ENCODE data around the gene VMO1. TPM values are rescaled to one million over a fixed set of nuclear protein-coding genes. Genes with fewer than 3 reads are reported as not detected.

The VMO1 gene
- total and polyA plus RNA-seq, 2 donors (not counting 3 experiments of a cell fraction or from before 2014, with no cell fraction given), result 0.23 TPM; not detected in 1

- ChIA-PET CTCF (interaction anchor here (1.0 kb wide), 1 partner anchor 54 kb away, joined by 3 read pairs; no protein-coding TSS in a partner anchor), POLR2A (no interaction called here)
- no peaks in the 10 kb centered on the region for H4K20me1 ChIP-seq (replicated peaks; ENCODE audit: control insufficient read depth, extremely low read depth, insufficient read depth, low read length)
- no peak for FAIRE-seq
- peaks cover 0 to 3% of the 10 kb centered on the region in 2 experiments for H3K36me3 ChIP-seq (ENCODE audit: control insufficient read depth in 2 of 2, extremely low read depth in 1 of 2, insufficient read depth in 2 of 2, low read length in 2 of 2)
- no peaks in the 10 kb centered on the region for H3K9me3 ChIP-seq (replicated peaks; ENCODE audit: control insufficient read depth, insufficient read depth, low read length)
- H3K79me2 ChIP-seq (ENCODE audit: control insufficient read depth, insufficient read depth, low read length), result no peaks in the 10 kb centered on the region
- H3K4me2 ChIP-seq (ENCODE audit: insufficient read depth, low read length), result no peak overlapping the region
- H2AFZ ChIP-seq (ENCODE audit: low read depth, low read length), result no peak overlapping the region
- H3K27me3 ChIP-seq (ENCODE audit: control insufficient read depth in 2 of 2, insufficient read depth in 2 of 2, low read length in 2 of 2), result no peaks in the 10 kb centered on the region
- H3K27ac ChIP-seq (ENCODE audit: insufficient read depth, low read depth, low read length), result no peak overlapping the region
- intact Hi-C loops (cut with micrococcal nuclease) (no loop called here), dilution Hi-C loops (cut with MboI; ENCODE audit: extremely low pct_ligation_motif_present, low sequenced_read_pairs) (no loop called here)
- no peak for DNase-seq (ENCODE audit: low read depth, low spot score)
- H3K4me3 ChIP-seq (replicated peaks in 1 of 3; ENCODE audit: insufficient read depth in 1 of 3, low read depth in 1 of 3, low read length in 3 of 3), result no peak overlapping the region
- TF ChIP-seq POLR2A (IDR thresholded peaks at IDR 0.05; ENCODE audit: low read depth, low read length) (no peak), JUN (IDR thresholded peaks at IDR 0.05; ENCODE audit: borderline replicate concordance, insufficient read depth, insufficient read length, low read depth) (no peak), GATA2 (IDR thresholded peaks at IDR 0.05; ENCODE audit: insufficient read depth, insufficient read length, low read depth, low read length) (no peak), MAX (IDR thresholded peaks at IDR 0.05; ENCODE audit: insufficient read depth, insufficient read length) (no peak), CTCF (IDR thresholded peaks at IDR 0.05; ENCODE audit: extremely low read depth in 1 of 2, insufficient read depth in 1 of 2, low read depth in 1 of 2, low read length in 2 of 2) (no peak), MYC (IDR thresholded peaks at IDR 0.05; ENCODE audit: low read depth, low read length) (no peak), FOS (IDR thresholded peaks at IDR 0.05; ENCODE audit: borderline replicate concordance, insufficient read depth, low read length) (no peak), EZH2 (IDR thresholded peaks at IDR 0.05; ENCODE audit: borderline replicate concordance, low read depth, low read length, severe bottlenecking) (no peak)
- no peak overlapping the region for H3K9ac ChIP-seq (replicated peaks; ENCODE audit: extremely low read depth, insufficient read depth, low read length)
- no peaks in the 10 kb centered on the region for H3K4me1 ChIP-seq (ENCODE audit: control insufficient read depth, extremely low read depth, insufficient read depth, low read length)
- no TSS peak for BruUV-seq (replicated peaks)
- no peaks in the 10 kb centered on the region for H3K9me1 ChIP-seq (replicated peaks; ENCODE audit: control insufficient read depth, extremely low read depth, insufficient read depth, low read length)
These were observed 41.2 kb upstream of the VMO1 start for GRCh38 chr17:4827399-4827798.
